ENCODE results near the gene MAK. TPM values are rescaled to one million over a fixed set of nuclear protein-coding genes. Genes with fewer than 3 reads are reported as not detected.

MAK gene
- total RNA-seq, 2 experiments from 2014 or later = 0.10 TPM; not detected in 1

Small RNAs within 50 kb of the gene (small RNA-seq; reads per million reads assigned to genes)
- not detected for gene RNA5SP203

Other genes with a start within 250 kb of the MAK start
- 0.66 TPM in 1 of 2 replicates, not detected in the other for gene C6orf52, start 143.9 kb downstream of the MAK start, total RNA-seq (2014; rRNA removed; shearing (Covaris generic))
- gene C6orf52, start 143.9 kb downstream of the MAK start, total RNA-seq (2022) = 1.0 TPM in 1 of 2 replicates, not detected in the other
- 27.8 and 29.7 TPM in 2 replicates for gene PAK1IP1, start 143.6 kb downstream of the MAK start, total RNA-seq (2014; rRNA removed; shearing (Covaris generic))
- gene PAK1IP1, start 143.6 kb downstream of the MAK start, total RNA-seq (2022) = 20.3 and 21.8 TPM in 2 replicates
- 23.7 and 40.2 TPM in 2 replicates for gene TMEM14C, start 115.5 kb downstream of the MAK start, total RNA-seq (2014; rRNA removed; shearing (Covaris generic))
- gene TMEM14C, start 115.5 kb downstream of the MAK start, total RNA-seq (2022) = 33.9 and 39.5 TPM in 2 replicates
- 93.2 and 103 TPM in 2 replicates for gene TMEM14B, start 90.7 kb downstream of the MAK start, total RNA-seq (2014; rRNA removed; shearing (Covaris generic))
- 111 and 125 TPM in 2 replicates for gene TMEM14B, start 90.7 kb downstream of the MAK start, total RNA-seq (2022)
- gene GCM2, start 43.5 kb upstream of the MAK start, total RNA-seq (2014; rRNA removed; shearing (Covaris generic)) = not detected in 2 replicates
- gene GCM2, start 43.5 kb upstream of the MAK start, total RNA-seq (2022) = not detected in 2 replicates
- 0.15 and 1.4 TPM in 2 replicates for gene SYCP2L, start 48.5 kb upstream of the MAK start, total RNA-seq (2014; rRNA removed; shearing (Covaris generic))
- 1.3 and 2.0 TPM in 2 replicates for gene SYCP2L, start 48.5 kb upstream of the MAK start, total RNA-seq (2022)
- not detected in 2 replicates for gene ELOVL2, start 205.8 kb upstream of the MAK start, total RNA-seq (2014; rRNA removed; shearing (Covaris generic))
- gene ELOVL2, start 205.8 kb upstream of the MAK start, total RNA-seq (2022) = not detected in 2 replicates

Measured in OCI-LY7 (cell line).